Smooth muscle cell (in vitro differentiated cells): ENCODE measurements around the gene ETFDH. TPM values are rescaled to one million over a fixed set of nuclear protein-coding genes. Genes with fewer than 3 reads are reported as not detected.

ENCODE experiments used
- DNase-seq: peaks from one replicate; lab custom pipeline; 2025; ENCODE audit not compliant: unreplicated experiment; lab: John Stamatoyannopoulos, UW
- H2AFZ ChIP-seq: fragments of 200-600 bp; sonication (generic); 2 replicates; pipeline ENCODE4 v1.6.0; 2016; ENCODE audit warnings: antibody characterized with exemption, low read depth, mild to moderate bottlenecking
- H3F3A ChIP-seq: fragments of 200-600 bp; sonication (generic); 2 replicates; pipeline ENCODE4 v1.6.0; 2017; ENCODE audit warnings: antibody characterized with exemption, low read depth
- H3K27ac ChIP-seq: fragments of 200-600 bp; sonication (generic); 2 replicates; pipeline ENCODE4 v1.5.1; 2016; ENCODE audit warnings: low read depth, mild to moderate bottlenecking
- H3K27me3 ChIP-seq: fragments of 200-600 bp; sonication (generic); 2 replicates; pipeline ENCODE4 v1.6.1; 2016; ENCODE audit warnings: low read depth, mild to moderate bottlenecking
- H3K36me3 ChIP-seq: fragments of 200-600 bp; sonication (generic); 2 replicates; pipeline ENCODE4 v1.5.1; 2016; ENCODE audit warnings: low read depth
- H3K4me1 ChIP-seq: fragments of 200-600 bp; sonication (generic); 2 replicates; pipeline ENCODE4 v1.5.1; 2016; ENCODE audit warnings: low read depth
- H3K4me2 ChIP-seq: fragments of 200-600 bp; sonication (generic); 2 replicates; pipeline ENCODE4 v1.6.0; 2016; ENCODE audit warnings: mild to moderate bottlenecking
- H3K4me3 ChIP-seq: fragments of 200-600 bp; sonication (generic); 2 replicates; pipeline ENCODE4 v1.5.1; 2016; ENCODE audit warnings: mild to moderate bottlenecking
- H3K79me2 ChIP-seq: fragments of 200-600 bp; sonication (generic); 2 replicates; pipeline ENCODE4 v1.6.0; 2016; ENCODE audit warnings: low read depth, mild to moderate bottlenecking
- H3K9ac ChIP-seq: fragments of 200-600 bp; sonication (generic); 2 replicates; pipeline ENCODE4 v1.6.0; 2016; ENCODE audit warnings: low read depth
- H3K9me3 ChIP-seq: fragments of 200-600 bp; sonication (generic); replicated peaks from 2 replicates; pipeline ENCODE4 v1.5.1; 2016; ENCODE audit warnings: low read depth
- H4K20me1 ChIP-seq: fragments of 200-600 bp; sonication (generic); 2 replicates; pipeline ENCODE4 v1.6.0; 2016; ENCODE audit warnings: low read depth
- CTCF ChIP-seq: fragments of 200-600 bp; sonication (generic); IDR thresholded peaks from 2 replicates; pipeline ENCODE4 v1.5.1; 2017; ENCODE audit warnings: borderline replicate concordance, mild to moderate bottlenecking, antibody characterized with exemption; ENCODE audit not compliant: insufficient read depth, poor library complexity, severe bottlenecking
- WGBS: methylation state at CpG from one replicate; pipeline ENCODE4 v1.1.7; 2016; ENCODE audit warnings: low lambda C conversion rate; 5-methylcytosine and 5-hydroxymethylcytosine counted together
- polyA plus RNA-seq: library from polyadenylated mRNA; unstranded; fragments of >200 nt; fragmentation: Nextera tagmentation; extraction: Ambion mirVana; gene quantifications from 2 replicates; pipeline ENCODE4 v1.2.1, GENCODE V29; 2016
- total RNA-seq: library from RNA; depleted of rRNA; stranded (reverse); fragments of >200 nt; gene quantifications from 2 replicates; pipeline ENCODE4 v1.2.3, GENCODE V29; 2014

The ETFDH gene
- total and polyA plus RNA-seq, 2 experiments from 2014 or later, result 9.0 to 9.6 TPM

DNA sequence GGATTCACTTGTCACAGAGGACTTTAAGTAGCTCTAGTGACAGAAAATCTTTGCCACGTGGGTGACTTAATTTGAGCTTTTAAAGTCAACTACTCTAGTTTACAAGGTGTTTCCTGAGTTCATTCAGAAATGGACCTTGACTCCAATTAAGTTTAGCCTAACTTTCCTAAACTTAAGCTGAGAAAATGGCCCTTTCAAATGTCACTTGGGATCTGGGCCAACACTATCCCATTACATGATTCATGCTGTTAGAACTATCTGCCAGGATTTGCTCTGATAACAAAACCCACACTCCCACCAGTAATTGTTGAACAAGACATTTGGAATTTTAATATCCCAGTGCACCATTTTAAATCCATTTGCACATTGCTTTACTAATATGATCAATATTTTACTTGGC is 41.2 kb upstream of the ETFDH start:
- no peak for TF ChIP-seq CTCF
- no peak for DNase-seq

DNA sequence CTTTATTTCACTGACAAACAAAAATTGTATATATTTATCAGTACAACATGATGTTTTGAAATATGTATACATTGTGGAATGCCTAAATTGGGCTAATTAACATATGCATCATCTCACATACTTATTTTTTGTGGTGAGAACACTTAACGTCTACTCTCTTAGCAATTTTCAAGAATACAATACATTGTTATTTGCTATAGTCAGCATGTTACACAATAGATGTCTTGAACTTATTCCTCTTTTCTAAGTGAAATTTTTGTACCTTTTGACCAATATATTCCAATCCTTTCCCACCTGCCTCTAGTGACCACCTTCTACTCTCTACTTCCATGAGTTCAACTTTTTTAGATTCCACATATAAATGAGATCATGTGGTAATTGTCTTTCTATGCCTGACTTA is 35.5 kb upstream of the ETFDH start:
- no peak for DNase-seq
- no peaks in the 10 kb centered on the region for H3K36me3 ChIP-seq
- no peak overlapping the region for H2AFZ ChIP-seq
- no peak overlapping the region for H3K4me3 ChIP-seq
- H3K79me2 ChIP-seq, result no peaks in the 10 kb centered on the region
- H3K27me3 ChIP-seq, result peaks cover 4% of the 10 kb centered on the region
- no peak overlapping the region for H3K27ac ChIP-seq
- H3K9me3 ChIP-seq, result no peaks in the 10 kb centered on the region
- no peaks in the 10 kb centered on the region for H4K20me1 ChIP-seq
- no peak overlapping the region for H3K4me2 ChIP-seq
- H3K4me1 ChIP-seq, result no peaks in the 10 kb centered on the region
- no peak overlapping the region for H3K9ac ChIP-seq
- 90% methylated on average over 1 of the region's 1 CpG for WGBS
- no peak for TF ChIP-seq CTCF
- H3F3A ChIP-seq, result no peaks in the 10 kb centered on the region

More for the DNA sequence above, 41.2 kb upstream of the ETFDH start:
- Histone ChIP-seq H4K20me1 (no peaks in the 10 kb centered on the region), H2AFZ (no peak overlapping the region), H3K36me3 (no peaks in the 10 kb centered on the region), H3K4me3 (no peak overlapping the region), H3K9ac (no peak overlapping the region), H3F3A (no peaks in the 10 kb centered on the region), H3K27ac (no peak overlapping the region), H3K27me3 (peaks cover 13% of the 10 kb centered on the region), H3K4me2 (no peak overlapping the region), H3K4me1 (no peaks in the 10 kb centered on the region), H3K79me2 (no peaks in the 10 kb centered on the region), H3K9me3 (no peaks in the 10 kb centered on the region)
- WGBS, result 25% methylated on average over 1 of the region's 1 CpG

DNA sequence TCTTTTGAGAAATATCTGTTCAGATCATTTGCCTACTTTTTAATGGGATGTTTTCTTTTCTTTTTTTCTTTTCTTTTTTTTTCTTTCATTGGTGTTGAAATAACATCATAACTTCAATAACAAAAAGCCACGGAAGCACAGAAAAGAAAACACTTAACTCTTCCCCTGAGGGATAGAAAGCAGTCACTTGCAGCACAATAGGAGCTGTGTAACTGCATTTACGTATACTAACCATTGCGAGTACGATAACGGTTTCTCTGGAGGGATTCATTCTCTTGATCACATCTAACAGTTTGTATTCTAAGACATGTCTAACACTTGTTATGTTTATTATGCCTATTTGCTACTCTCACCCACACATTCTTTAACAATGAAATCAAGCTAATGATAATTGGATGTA is 27.7 kb upstream of the ETFDH start:
- Histone ChIP-seq H3K9ac (no peak overlapping the region), H3K36me3 (no peaks in the 10 kb centered on the region), H4K20me1 (no peaks in the 10 kb centered on the region), H2AFZ (no peak overlapping the region), H3K79me2 (no peaks in the 10 kb centered on the region), H3K4me3 (no peak overlapping the region), H3F3A (no peaks in the 10 kb centered on the region), H3K4me2 (no peak overlapping the region), H3K9me3 (no peaks in the 10 kb centered on the region), H3K27ac (no peak overlapping the region), H3K27me3 (no peaks in the 10 kb centered on the region), H3K4me1 (no peaks in the 10 kb centered on the region)
- no peak for TF ChIP-seq CTCF
- 79% methylated on average over 5 of the region's 5 CpGs for WGBS
- no peak for DNase-seq

GRCh38 chr4:158644760-158645159 is 27.3 kb upstream of the ETFDH start:
- Histone ChIP-seq H3K9me3 (no peaks in the 10 kb centered on the region), H3K4me3 (no peak overlapping the region), H3K27me3 (no peaks in the 10 kb centered on the region), H3K4me2 (no peak overlapping the region), H3K36me3 (no peaks in the 10 kb centered on the region), H3K79me2 (no peaks in the 10 kb centered on the region), H3K4me1 (no peaks in the 10 kb centered on the region), H3K9ac (no peak overlapping the region), H4K20me1 (no peaks in the 10 kb centered on the region), H3K27ac (no peak overlapping the region), H2AFZ (no peak overlapping the region), H3F3A (no peaks in the 10 kb centered on the region)
- no peak for DNase-seq
- no peak for TF ChIP-seq CTCF
- 85% methylated on average over 3 of the region's 3 CpGs for WGBS
